T-helper 2 cell treated with Interferon-gamma antibody and Interleukin-4, amounts not matched to agents 100 ng/mL and 5 ng/mL, for 36 hours (primary cell): ENCODE results near the gene PTPRO. TPM values are rescaled to one million over a fixed set of nuclear protein-coding genes. Genes with fewer than 3 reads are reported as not detected.

Source experiments
- intact Hi-C: fragments of 100-400 bp; cut with micrococcal nuclease; formaldehyde crosslinking; loops from one replicate; pipeline ENCODE4 v1.15.1; 2023
- total RNA-seq: library from RNA; stranded (reverse); gene quantifications from 2 replicates; pipeline ENCODE4 v1.2.3, GENCODE V29; 2022

PTPRO gene
- total RNA-seq, 1 donor from 2014 or later: 4.0 TPM

- intact Hi-C loops: loop anchor here (1.0 to 2.0 kb wide), 3 partner anchors 246 to 295 kb away; no protein-coding TSS in a partner anchor
Observed at GRCh38 chr12:15522574-15523187, 200.4 kb downstream of the PTPRO start.

- intact Hi-C loops: no loop called here
Observed at GRCh38 chr12:15525441-15525840, 203.1 kb downstream of the PTPRO start.

- intact Hi-C loops: no loop called here
Observed at GRCh38 chr12:15526033-15526432, 203.7 kb downstream of the PTPRO start.

GRCh38 chr12:15527201-15528080 is 205.1 kb downstream of the PTPRO start:
- intact Hi-C loops: no loop called here

GRCh38 chr12:15528666-15529065 is 206.4 kb downstream of the PTPRO start:
- intact Hi-C loops: no loop called here

- intact Hi-C loops: loop anchor here (10.0 kb wide), 1 partner anchor 174 kb away; no protein-coding TSS in a partner anchor
Observed at GRCh38 chr12:15530361-15530760, 208.1 kb downstream of the PTPRO start.

- intact Hi-C loops: loop anchor here (1.0 to 10.0 kb wide), 5 partner anchors 48 to 324 kb away; partner anchors contain the start of gene EPS8
Observed at GRCh38 chr12:15532364-15532977, 210.2 kb downstream of the PTPRO start.

- intact Hi-C loops: loop anchor here (1.0 to 10.0 kb wide), 3 partner anchors 29 to 348 kb away; partner anchors contain the start of gene STRAP
Observed at GRCh38 chr12:15534322-15534721, 212.0 kb downstream of the PTPRO start.

GRCh38 chr12:15534874-15535273 is 212.6 kb downstream of the PTPRO start:
- intact Hi-C loops: loop anchor here (1.0 to 10.0 kb wide), 3 partner anchors 28 to 347 kb away; partner anchors contain the start of gene STRAP

GRCh38 chr12:15535352-15535781 is 213.1 kb downstream of the PTPRO start:
- intact Hi-C loops: loop anchor here (10.0 kb wide), 1 partner anchor 169 kb away; no protein-coding TSS in a partner anchor

GRCh38 chr12:15536446-15536845 is 214.1 kb downstream of the PTPRO start:
- intact Hi-C loops: loop anchor here (1.0 to 10.0 kb wide), 2 partner anchors 10 to 168 kb away; no protein-coding TSS in a partner anchor

GRCh38 chr12:15538881-15539280 is 216.6 kb downstream of the PTPRO start:
- intact Hi-C loops: loop anchor here (10.0 kb wide), 1 partner anchor 166 kb away; no protein-coding TSS in a partner anchor

GRCh38 chr12:15540005-15540404 is 217.7 kb downstream of the PTPRO start:
- intact Hi-C loops: no loop called here

GRCh38 chr12:15540469-15540872 is 218.2 kb downstream of the PTPRO start:
- intact Hi-C loops: no loop called here

GRCh38 chr12:15541996-15542631 is 219.8 kb downstream of the PTPRO start:
- intact Hi-C loops: no loop called here

GRCh38 chr12:15543347-15543746 is 221.0 kb downstream of the PTPRO start:
- intact Hi-C loops: no loop called here

GRCh38 chr12:15544589-15544988 is 222.3 kb downstream of the PTPRO start:
- intact Hi-C loops: no loop called here

GRCh38 chr12:15545334-15545733 is 223.0 kb downstream of the PTPRO start:
- intact Hi-C loops: no loop called here

GRCh38 chr12:15546102-15546701 is 223.9 kb downstream of the PTPRO start:
- intact Hi-C loops: loop anchor here (1.0 to 2.0 kb wide), 3 partner anchors 10 to 25 kb away; no protein-coding TSS in a partner anchor

GRCh38 chr12:15547063-15547462 is 224.8 kb downstream of the PTPRO start:
- intact Hi-C loops: loop anchor here (2.0 kb wide), 1 partner anchor 24 kb away; no protein-coding TSS in a partner anchor
